SK-N-SH (cell line): ENCODE measurements around the gene URM1. TPM values are rescaled to one million over a fixed set of nuclear protein-coding genes. Genes with fewer than 3 reads are reported as not detected.

ENCODE experiments used
- CTCF ChIA-PET: fragments of 300-600, 350-600 bp; formaldehyde crosslinking; extraction: SDS; loops from one replicate; lab custom pipeline; 2021; lab: Yijun Ruan, JAX
- POLR2A ChIA-PET: fragments of 350-600 bp; sonication (Branson Sonifier 250); formaldehyde crosslinking; extraction: SDS; loops from one replicate; lab custom pipeline; 2020; ENCODE audit warnings: antibody characterized with exemption, inconsistent platforms; lab: Yijun Ruan, JAX
- DNase-seq: peaks from one replicate; pipeline ENCODE4 v3.0.0; 2012
- H2AFZ ChIP-seq: fragments of 200-600 bp; sonication (generic); 2 replicates; pipeline ENCODE4 v1.8.1; 2016; ENCODE audit warnings: antibody characterized with exemption, mild to moderate bottlenecking, low read depth
- H3F3A ChIP-seq: fragments of 200-600 bp; sonication (generic); replicated peaks from 2 replicates; pipeline ENCODE3; 2016; ENCODE audit warnings: antibody characterized with exemption, mild to moderate bottlenecking; ENCODE audit not compliant: insufficient read depth
- H3K27ac ChIP-seq, 2 experiments: fragments of 200-500 bp in 1 of 2; fragments of 200-600 bp in 1 of 2; sonication (Bioruptor generic) in 1 of 2; sonication (generic), shearing (Covaris generic) in 1 of 2; 2 replicates each; pipeline versions ENCODE4 v1.5.1 to v1.6.1; 2014 to 2016; ENCODE audit warnings: low read depth in 2 of 2, inconsistent platforms in 1 of 2, low read length in 1 of 2, mild to moderate bottlenecking in 1 of 2, mixed read lengths in 1 of 2
- H3K27me3 ChIP-seq: fragments of 200-600 bp; sonication (generic), shearing (Covaris generic); 2 replicates; pipeline ENCODE4 v1.6.1; 2016; ENCODE audit warnings: mixed run types; ENCODE audit not compliant: insufficient read depth
- H3K36me3 ChIP-seq, 2 experiments: fragments of 200-500 bp in 1 of 2; fragments of 200-600 bp in 1 of 2; sonication (Bioruptor generic) in 1 of 2; sonication (generic) in 1 of 2; replicated peaks in 1 of 2; 2 replicates each; pipeline versions ENCODE3 to v1.5.1; 2014 to 2016; ENCODE audit warnings: low read length in 1 of 2, mild to moderate bottlenecking in 1 of 2; ENCODE audit not compliant: insufficient read depth in 2 of 2, control insufficient read depth in 1 of 2
- H3K4me1 ChIP-seq, 2 experiments: fragments of 200-500 bp in 1 of 2; fragments of 200-600 bp in 1 of 2; sonication (Bioruptor generic) in 1 of 2; sonication (generic), shearing (Covaris generic) in 1 of 2; 2 replicates each; pipeline versions ENCODE4 v1.5.1 to v1.6.1; 2014 to 2016; ENCODE audit warnings: low read depth in 1 of 2, low read length in 1 of 2, mixed run types in 1 of 2; ENCODE audit not compliant: insufficient read depth in 2 of 2, control insufficient read depth in 1 of 2
- H3K4me2 ChIP-seq: fragments of 200-600 bp; sonication (generic), shearing (Covaris generic); 2 replicates; pipeline ENCODE4 v1.6.1; 2017; ENCODE audit warnings: mixed run types
- H3K4me3 ChIP-seq, 2 experiments: fragments of 200-500 bp in 1 of 2; fragments of 200-600 bp in 1 of 2; sonication (Bioruptor generic) in 1 of 2; sonication (generic), shearing (Covaris generic) in 1 of 2; 2 replicates each; pipeline versions ENCODE4 v1.5.1 to v1.8.1; 2014 to 2016; ENCODE audit warnings: low read depth in 2 of 2, inconsistent platforms in 1 of 2, low read length in 1 of 2, mild to moderate bottlenecking in 1 of 2, mixed read lengths in 1 of 2, moderate library complexity in 1 of 2
- H3K79me2 ChIP-seq: fragments of 200-600 bp; sonication (generic); 2 replicates; pipeline ENCODE4 v1.8.1; 2017; ENCODE audit warnings: mild to moderate bottlenecking; ENCODE audit not compliant: insufficient read depth
- H3K9ac ChIP-seq: fragments of 200-600 bp; sonication (generic); 2 replicates; pipeline ENCODE4 v1.6.1; 2017; ENCODE audit warnings: mixed run types
- H3K9me2 ChIP-seq: fragments of 200-600 bp; sonication (generic); 2 replicates; pipeline ENCODE4 v1.6.1; 2017; ENCODE audit warnings: mixed run types
- H3K9me3 ChIP-seq: fragments of 200-600 bp; sonication (generic); 2 replicates; pipeline ENCODE4 v1.6.1; 2017; ENCODE audit warnings: mixed run types, mild to moderate bottlenecking, moderate library complexity
- H4K20me1 ChIP-seq: fragments of 200-600 bp; sonication (generic); 2 replicates; pipeline ENCODE4 v1.6.1; 2017; ENCODE audit warnings: mild to moderate bottlenecking, mixed run types; ENCODE audit not compliant: insufficient read depth
- CHD2 ChIP-seq: fragments of 150-350 bp; IDR thresholded peaks from 2 replicates; pipeline ENCODE4 v1.6.1; 2018; ENCODE audit warnings: low read length; ENCODE audit not compliant: partially characterized antibody
- ELF1 ChIP-seq: IDR thresholded peaks from 2 replicates; pipeline ENCODE4 v1.4.0; 2012
- EP300 ChIP-seq, 2 experiments: IDR thresholded peaks; 2 replicates each; pipeline versions ENCODE4 v1.4.0 to v1.6.1; 2012; ENCODE audit warnings: borderline replicate concordance in 1 of 2, low read depth in 1 of 2, low read length in 1 of 2
- EZH2phosphoT487 ChIP-seq: fragments of 200-600 bp; sonication (generic); IDR thresholded peaks from 2 replicates; pipeline ENCODE4 v1.6.1; 2017; ENCODE audit warnings: low read depth, mixed run types, mild to moderate bottlenecking, antibody characterized with exemption, moderate library complexity, borderline replicate concordance
- FOXJ3 ChIP-seq: sonication (generic); formaldehyde crosslinking; IDR thresholded peaks from 2 replicates; pipeline ENCODE4 v1.5.1; 2020; ENCODE audit warnings: mild to moderate bottlenecking, missing genetic modification reagents
- FOXM1 ChIP-seq: IDR thresholded peaks from 2 replicates; pipeline ENCODE4 v1.4.0; 2012; ENCODE audit warnings: low read depth, mild to moderate bottlenecking
- GABPA ChIP-seq: IDR thresholded peaks from 2 replicates; pipeline ENCODE4 v1.4.0; 2012; ENCODE audit warnings: low read depth, mild to moderate bottlenecking
- GATA2 ChIP-seq: sonication (generic); formaldehyde crosslinking; IDR thresholded peaks from 2 replicates; pipeline ENCODE4 v1.5.0; 2020; ENCODE audit warnings: mild to moderate bottlenecking, missing genetic modification reagents
- JUND ChIP-seq: IDR thresholded peaks from 2 replicates; pipeline ENCODE4 v1.4.0; 2012
- MEF2A ChIP-seq: IDR thresholded peaks from 2 replicates; pipeline ENCODE4 v1.4.0; 2012; ENCODE audit warnings: low read depth, borderline replicate concordance
- NFIC ChIP-seq: IDR thresholded peaks from 2 replicates; pipeline ENCODE4 v1.4.0; 2012; ENCODE audit warnings: borderline replicate concordance
- NRF1 ChIP-seq: IDR thresholded peaks from 2 replicates; pipeline ENCODE4 v1.6.1; 2012; ENCODE audit warnings: low read depth, mild to moderate bottlenecking, low read length
- PBX3 ChIP-seq: IDR thresholded peaks from 2 replicates; pipeline ENCODE4; 2012
- POLR2AphosphoS5 ChIP-seq: IDR thresholded peaks from 2 replicates; pipeline ENCODE4 v1.6.1; 2012; ENCODE audit warnings: low read depth, low read length
- RAD21 ChIP-seq: IDR thresholded peaks from 2 replicates; pipeline ENCODE4 v1.6.1; 2012; ENCODE audit warnings: mild to moderate bottlenecking, low read length
- RCOR1 ChIP-seq: fragments of 150-350 bp; IDR thresholded peaks from 2 replicates; pipeline ENCODE4 v1.6.1; 2017; ENCODE audit warnings: antibody characterized with exemption, low read length
- RFX5 ChIP-seq: IDR thresholded peaks from 2 replicates; pipeline ENCODE4 v1.6.1; 2012; ENCODE audit warnings: mild to moderate bottlenecking, improper control_type of control experiment, low read length
- RXRA ChIP-seq: IDR thresholded peaks from 2 replicates; pipeline ENCODE4 v1.4.0; 2012; ENCODE audit warnings: low read depth, mild to moderate bottlenecking, borderline replicate concordance
- SIN3A ChIP-seq: IDR thresholded peaks from 2 replicates; pipeline ENCODE4 v1.6.1; 2012; ENCODE audit warnings: low read depth, mild to moderate bottlenecking, low read length, moderate library complexity, borderline replicate concordance
- TAF1 ChIP-seq: IDR thresholded peaks from 2 replicates; pipeline ENCODE4 v1.6.1; 2012; ENCODE audit warnings: low read depth, mild to moderate bottlenecking, low read length, moderate library complexity, borderline replicate concordance
- TEAD4 ChIP-seq: IDR thresholded peaks from 2 replicates; pipeline ENCODE4 v1.4.0; 2012; ENCODE audit warnings: mild to moderate bottlenecking, borderline replicate concordance; ENCODE audit not compliant: insufficient read depth
- YY1 ChIP-seq: IDR thresholded peaks from 2 replicates; pipeline ENCODE4 v1.4.0; 2012; ENCODE audit warnings: low read depth, mild to moderate bottlenecking
- WGBS: methylation state at CpG from one replicate; pipeline ENCODE4 v1.1.6; 2017; ENCODE audit warnings: low lambda C conversion rate; 5-methylcytosine and 5-hydroxymethylcytosine counted together
- polyA plus RNA-seq, 3 experiments: library from polyadenylated mRNA; depleted of rRNA; stranded (reverse); fragments of >200 nt; gene quantifications; 2 replicates each; pipeline ENCODE4 v1.2.3, GENCODE V29; 2012
- TF ChIP-seq, protein P1 (sequence below): fragments of 150-350 bp; IDR thresholded peaks from 2 replicates; pipeline ENCODE4 v1.6.1; 2016; ENCODE audit warnings: mild to moderate bottlenecking, low read depth, low read length
- TF ChIP-seq, protein P2 (sequence below): fragments of 200-600 bp; sonication (generic); IDR thresholded peaks from 2 replicates; pipeline ENCODE4 v1.6.1; 2017; ENCODE audit warnings: antibody characterized with exemption, mild to moderate bottlenecking, moderate library complexity
- TF ChIP-seq, protein P3 (sequence below): IDR thresholded peaks from 2 replicates; pipeline ENCODE4 v1.4.0; 2012; ENCODE audit warnings: low read depth, borderline replicate concordance
- TF ChIP-seq, protein P4 (sequence below): IDR thresholded peaks from 2 replicates; pipeline ENCODE4 v1.4.0; 2012; ENCODE audit warnings: low read depth, borderline replicate concordance

URM1 gene
- polyA plus RNA-seq, 1 of the 3 experiments (the other 2 are of a cell fraction) = 58.9 TPM

DNA sequence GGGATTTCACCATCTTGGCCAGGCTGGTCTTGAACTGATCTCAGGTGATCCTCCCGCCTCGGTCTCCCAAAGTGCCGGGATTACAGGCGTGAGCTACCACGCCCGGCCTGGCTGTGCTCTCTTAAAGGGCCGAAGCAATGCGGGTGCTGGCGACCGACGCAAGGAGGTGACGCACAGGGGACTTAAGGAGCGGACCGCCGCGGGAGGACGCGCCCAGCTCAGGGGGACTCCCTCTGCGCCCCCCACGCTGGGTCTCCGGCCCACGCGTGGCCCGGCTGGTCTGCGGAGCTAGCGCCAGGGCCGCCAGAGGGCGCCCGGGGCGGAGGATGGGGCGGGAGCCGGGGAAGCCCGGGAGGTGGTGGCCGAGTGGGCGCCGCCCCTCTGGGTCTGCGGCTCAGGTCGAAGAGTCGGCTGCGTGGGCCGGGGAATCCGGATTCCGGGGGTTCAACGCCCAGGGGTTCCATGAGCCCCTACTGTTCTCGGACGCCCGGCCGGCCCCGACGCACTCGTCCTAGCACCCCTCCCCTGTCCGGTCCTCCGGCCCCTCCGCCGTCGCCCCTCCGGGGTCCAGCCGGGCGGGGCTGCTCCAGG lies 49.0 kb downstream of the URM1 start:
- CTCF ChIA-PET = interaction anchor here (0.6 to 12.1 kb wide), 31 partner anchors 8 to 227 kb away, joined by 3 to 93 read pairs (median 5); partner anchors contain the start of genes SLC27A4 and URM1
- Histone ChIP-seq H4K20me1 (no peaks in the 10 kb centered on the region), H3K9me2 (no peaks in the 10 kb centered on the region), H3K4me1 (peaks cover 0 to 17% of the 10 kb centered on the region in 2 experiments; a peak in 1 of 4 replicates), H3K9ac (peak overlapping the region; percentile 78), H2AFZ (peak overlapping the region; percentile 98), H3K4me2 (peak overlapping the region; percentile 100), H3K36me3 (peaks cover 0 to 2% of the 10 kb centered on the region in 2 experiments), H3K27me3 (no peaks in the 10 kb centered on the region; the same call in 1 of the 2 replicates), H3K4me3 (peak overlapping the region; percentile 73 to 86), H3K27ac (peak overlapping the region; percentile 59 to 81), H3F3A (no peaks in the 10 kb centered on the region), H3K79me2 (peaks cover 17% of the 10 kb centered on the region; the same call in 1 of the 2 replicates), H3K9me3 (no peaks in the 10 kb centered on the region)
- DNase-seq = peak; percentile 96
- 4% methylated on average over 23 of the region's 59 CpGs for WGBS
- POLR2A ChIA-PET = interaction anchor here (1.1 to 2.6 kb wide), 6 partner anchors 9 to 125 kb away, joined by 3 to 8 read pairs (median 6); partner anchors contain the start of gene URM1
- TF ChIP-seq, protein P1, sequence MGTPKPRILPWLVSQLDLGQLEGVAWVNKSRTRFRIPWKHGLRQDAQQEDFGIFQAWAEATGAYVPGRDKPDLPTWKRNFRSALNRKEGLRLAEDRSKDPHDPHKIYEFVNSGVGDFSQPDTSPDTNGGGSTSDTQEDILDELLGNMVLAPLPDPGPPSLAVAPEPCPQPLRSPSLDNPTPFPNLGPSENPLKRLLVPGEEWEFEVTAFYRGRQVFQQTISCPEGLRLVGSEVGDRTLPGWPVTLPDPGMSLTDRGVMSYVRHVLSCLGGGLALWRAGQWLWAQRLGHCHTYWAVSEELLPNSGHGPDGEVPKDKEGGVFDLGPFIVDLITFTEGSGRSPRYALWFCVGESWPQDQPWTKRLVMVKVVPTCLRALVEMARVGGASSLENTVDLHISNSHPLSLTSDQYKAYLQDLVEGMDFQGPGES = no peak
- TF ChIP-seq POLR2AphosphoS5 = no peak; the same call in 1 of the 2 replicates
- TF ChIP-seq, protein P2, sequence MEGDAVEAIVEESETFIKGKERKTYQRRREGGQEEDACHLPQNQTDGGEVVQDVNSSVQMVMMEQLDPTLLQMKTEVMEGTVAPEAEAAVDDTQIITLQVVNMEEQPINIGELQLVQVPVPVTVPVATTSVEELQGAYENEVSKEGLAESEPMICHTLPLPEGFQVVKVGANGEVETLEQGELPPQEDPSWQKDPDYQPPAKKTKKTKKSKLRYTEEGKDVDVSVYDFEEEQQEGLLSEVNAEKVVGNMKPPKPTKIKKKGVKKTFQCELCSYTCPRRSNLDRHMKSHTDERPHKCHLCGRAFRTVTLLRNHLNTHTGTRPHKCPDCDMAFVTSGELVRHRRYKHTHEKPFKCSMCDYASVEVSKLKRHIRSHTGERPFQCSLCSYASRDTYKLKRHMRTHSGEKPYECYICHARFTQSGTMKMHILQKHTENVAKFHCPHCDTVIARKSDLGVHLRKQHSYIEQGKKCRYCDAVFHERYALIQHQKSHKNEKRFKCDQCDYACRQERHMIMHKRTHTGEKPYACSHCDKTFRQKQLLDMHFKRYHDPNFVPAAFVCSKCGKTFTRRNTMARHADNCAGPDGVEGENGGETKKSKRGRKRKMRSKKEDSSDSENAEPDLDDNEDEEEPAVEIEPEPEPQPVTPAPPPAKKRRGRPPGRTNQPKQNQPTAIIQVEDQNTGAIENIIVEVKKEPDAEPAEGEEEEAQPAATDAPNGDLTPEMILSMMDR = peak; percentile 87
- no peak for TF ChIP-seq CHD2
- TF ChIP-seq MEF2A = no peak
- no peak; a peak in 1 of 4 replicates for TF ChIP-seq EP300 (IDR thresholded peaks at IDR 0.05; ENCODE audit: borderline replicate concordance in 1 of 2, low read depth in 1 of 2, low read length in 1 of 2)
- TF ChIP-seq RXRA = no peak
- peak; percentile 49; the same call in 1 of the 2 replicates for TF ChIP-seq TAF1
- peak; percentile 18; the same call in 1 of the 2 replicates for TF ChIP-seq RAD21
- TF ChIP-seq RFX5 = no peak
- TF ChIP-seq FOXM1 = no peak
- TF ChIP-seq FOXJ3 (CRISPR knock-in tag) = no peak
- no peak for TF ChIP-seq TEAD4
- TF ChIP-seq GABPA = no peak
- TF ChIP-seq YY1 = no peak
- TF ChIP-seq NRF1 = no peak
- TF ChIP-seq SIN3A = peak; percentile 92
- TF ChIP-seq EZH2phosphoT487 = no peak
- no peak for TF ChIP-seq JUND
- TF ChIP-seq, protein P3, sequence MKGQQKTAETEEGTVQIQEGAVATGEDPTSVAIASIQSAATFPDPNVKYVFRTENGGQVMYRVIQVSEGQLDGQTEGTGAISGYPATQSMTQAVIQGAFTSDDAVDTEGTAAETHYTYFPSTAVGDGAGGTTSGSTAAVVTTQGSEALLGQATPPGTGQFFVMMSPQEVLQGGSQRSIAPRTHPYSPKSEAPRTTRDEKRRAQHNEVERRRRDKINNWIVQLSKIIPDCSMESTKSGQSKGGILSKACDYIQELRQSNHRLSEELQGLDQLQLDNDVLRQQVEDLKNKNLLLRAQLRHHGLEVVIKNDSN = no peak
- TF ChIP-seq, protein P4, sequence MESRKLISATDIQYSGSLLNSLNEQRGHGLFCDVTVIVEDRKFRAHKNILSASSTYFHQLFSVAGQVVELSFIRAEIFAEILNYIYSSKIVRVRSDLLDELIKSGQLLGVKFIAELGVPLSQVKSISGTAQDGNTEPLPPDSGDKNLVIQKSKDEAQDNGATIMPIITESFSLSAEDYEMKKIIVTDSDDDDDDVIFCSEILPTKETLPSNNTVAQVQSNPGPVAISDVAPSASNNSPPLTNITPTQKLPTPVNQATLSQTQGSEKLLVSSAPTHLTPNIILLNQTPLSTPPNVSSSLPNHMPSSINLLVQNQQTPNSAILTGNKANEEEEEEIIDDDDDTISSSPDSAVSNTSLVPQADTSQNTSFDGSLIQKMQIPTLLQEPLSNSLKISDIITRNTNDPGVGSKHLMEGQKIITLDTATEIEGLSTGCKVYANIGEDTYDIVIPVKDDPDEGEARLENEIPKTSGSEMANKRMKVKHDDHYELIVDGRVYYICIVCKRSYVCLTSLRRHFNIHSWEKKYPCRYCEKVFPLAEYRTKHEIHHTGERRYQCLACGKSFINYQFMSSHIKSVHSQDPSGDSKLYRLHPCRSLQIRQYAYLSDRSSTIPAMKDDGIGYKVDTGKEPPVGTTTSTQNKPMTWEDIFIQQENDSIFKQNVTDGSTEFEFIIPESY = no peak
- no peak for TF ChIP-seq ELF1
- no peak for TF ChIP-seq GATA2 (CRISPR knock-in tag)
- no peak for TF ChIP-seq PBX3
- no peak for TF ChIP-seq NFIC
- 0 out of 2 replicates have a peak, but pooled peaks have one; percentile 10 for TF ChIP-seq RCOR1
